ENCODE measurements around the gene ELP4.

ELP4 gene

GRCh38 chr11:31521497-31522150 is 12.1 kb downstream of the ELP4 start:
- Histone ChIP-seq H2AFZ (ENCODE audit: low read length) (no peak overlapping the region), H4K20me1 (ENCODE audit: insufficient read depth, low read length, poor library complexity, severe bottlenecking) (no peaks in the 10 kb centered on the region), H3K4me2 (ENCODE audit: low read depth, low read length, poor library complexity, severe bottlenecking) (no peak overlapping the region), H3K27me3 (ENCODE audit: insufficient read depth, low read length, poor library complexity, severe bottlenecking) (no peaks in the 10 kb centered on the region), H3K79me2 (ENCODE audit: insufficient read depth, low read length) (no peaks in the 10 kb centered on the region), H3K4me3 (ENCODE audit: low read length, poor library complexity, severe bottlenecking) (no peak overlapping the region), H3K9ac (ENCODE audit: low read depth, low read length, poor library complexity, severe bottlenecking) (no peak overlapping the region), H3K36me3 (ENCODE audit: insufficient read depth, low read length) (no peaks in the 10 kb centered on the region), H3K9me3 (ENCODE audit: insufficient read depth, low read depth, low read length) (no peaks in the 10 kb centered on the region), H3F3A (ENCODE audit: low read depth) (no peaks in the 10 kb centered on the region), H3K9me2 (replicated peaks; ENCODE audit: low read depth, low read length) (no peaks in the 10 kb centered on the region), H3K4me1 (ENCODE audit: insufficient read depth, low read length, poor library complexity, severe bottlenecking) (no peaks in the 10 kb centered on the region)
- TF ChIP-seq EZH2phosphoT487 (IDR thresholded peaks at IDR 0.05; ENCODE audit: borderline replicate concordance) (no peak), CTCF (conservative IDR thresholded peaks at IDR 0.05; ENCODE audit: low read length) (no peak)

GRCh38 chr11:31529189-31529588 is 19.6 kb downstream of the ELP4 start:
- Histone ChIP-seq H4K20me1 (ENCODE audit: insufficient read depth, low read length, poor library complexity, severe bottlenecking) (no peaks in the 10 kb centered on the region), H3K9me2 (replicated peaks; ENCODE audit: low read depth, low read length) (no peaks in the 10 kb centered on the region), H2AFZ (ENCODE audit: low read length) (no peak overlapping the region), H3F3A (ENCODE audit: low read depth) (0 out of 2 replicates have a peak, but pooled peaks cover 4% of the 10 kb centered on the region), H3K9me3 (ENCODE audit: insufficient read depth, low read depth, low read length) (no peaks in the 10 kb centered on the region), H3K36me3 (ENCODE audit: insufficient read depth, low read length) (no peaks in the 10 kb centered on the region), H3K27me3 (ENCODE audit: insufficient read depth, low read length, poor library complexity, severe bottlenecking) (no peaks in the 10 kb centered on the region), H3K4me1 (ENCODE audit: insufficient read depth, low read length, poor library complexity, severe bottlenecking) (peaks cover 9% of the 10 kb centered on the region), H3K4me3 (ENCODE audit: low read length, poor library complexity, severe bottlenecking) (no peak overlapping the region), H3K79me2 (ENCODE audit: insufficient read depth, low read length) (no peaks in the 10 kb centered on the region), H3K4me2 (ENCODE audit: low read depth, low read length, poor library complexity, severe bottlenecking) (no peak overlapping the region), H3K9ac (ENCODE audit: low read depth, low read length, poor library complexity, severe bottlenecking) (no peak overlapping the region)
- TF ChIP-seq EZH2phosphoT487 (IDR thresholded peaks at IDR 0.05; ENCODE audit: borderline replicate concordance) (no peak), CTCF (conservative IDR thresholded peaks at IDR 0.05; ENCODE audit: low read length) (no peak)

GRCh38 chr11:31529701-31530100 is 20.1 kb downstream of the ELP4 start:
- H3K36me3 ChIP-seq (ENCODE audit: insufficient read depth, low read length), result no peaks in the 10 kb centered on the region
- H3K79me2 ChIP-seq (ENCODE audit: insufficient read depth, low read length), result no peaks in the 10 kb centered on the region
- no peak overlapping the region for H3K9ac ChIP-seq (ENCODE audit: low read depth, low read length, poor library complexity, severe bottlenecking)
- H3K4me3 ChIP-seq (ENCODE audit: low read length, poor library complexity, severe bottlenecking), result no peak overlapping the region
- H3K9me2 ChIP-seq (replicated peaks; ENCODE audit: low read depth, low read length), result no peaks in the 10 kb centered on the region
- H3F3A ChIP-seq (ENCODE audit: low read depth), result 0 out of 2 replicates have a peak, but pooled peaks cover 4% of the 10 kb centered on the region
- no peak for TF ChIP-seq CTCF (conservative IDR thresholded peaks at IDR 0.05; ENCODE audit: low read length)
- TF ChIP-seq EZH2phosphoT487 (IDR thresholded peaks at IDR 0.05; ENCODE audit: borderline replicate concordance), result no peak
- H4K20me1 ChIP-seq (ENCODE audit: insufficient read depth, low read length, poor library complexity, severe bottlenecking), result no peaks in the 10 kb centered on the region
- no peaks in the 10 kb centered on the region for H3K27me3 ChIP-seq (ENCODE audit: insufficient read depth, low read length, poor library complexity, severe bottlenecking)
- H3K4me2 ChIP-seq (ENCODE audit: low read depth, low read length, poor library complexity, severe bottlenecking), result no peak overlapping the region
- H3K9me3 ChIP-seq (ENCODE audit: insufficient read depth, low read depth, low read length), result no peaks in the 10 kb centered on the region
- H2AFZ ChIP-seq (ENCODE audit: low read length), result no peak overlapping the region
- H3K4me1 ChIP-seq (ENCODE audit: insufficient read depth, low read length, poor library complexity, severe bottlenecking), result peaks cover 9% of the 10 kb centered on the region
